ENCODE data around the gene HOXB1.

The HOXB1 gene

GRCh38 chr17:48549914-48550501 lies 19.2 kb upstream of the HOXB1 start:
- H3K27me3 ChIP-seq (replicated peaks) = peaks cover 88% of the 10 kb centered on the region
- in situ Hi-C loops (cut with HindIII; ENCODE audit: low pct_ligation_motif_present, low sequenced_read_pairs) = no loop called here
- H3K36me3 ChIP-seq (replicated peaks) = no peaks in the 10 kb centered on the region
- H3K27ac ChIP-seq = no peak overlapping the region
- no peak overlapping the region for H3K4me3 ChIP-seq (ENCODE audit: low read depth, low read length)
- TF ChIP-seq CTCF (IDR thresholded peaks at IDR 0.05; ENCODE audit: low read depth, low read length, missing control alignments) = peak; percentile 40
- no peak for DNase-seq

- Histone ChIP-seq H3K36me3 (replicated peaks) (no peaks in the 10 kb centered on the region), H3K27ac (no peak overlapping the region), H3K27me3 (replicated peaks) (peaks cover 85% of the 10 kb centered on the region), H3K4me3 (ENCODE audit: low read depth, low read length) (no peak overlapping the region)
- no peak for TF ChIP-seq CTCF (IDR thresholded peaks at IDR 0.05; ENCODE audit: low read depth, low read length, missing control alignments)
- no peak for DNase-seq
- in situ Hi-C loops (cut with HindIII; ENCODE audit: low pct_ligation_motif_present, low sequenced_read_pairs) = no loop called here
Observed at GRCh38 chr17:48549281-48549630, 18.4 kb upstream of the HOXB1 start.

- TF ChIP-seq CTCF (IDR thresholded peaks at IDR 0.05; ENCODE audit: low read depth, low read length, missing control alignments) = no peak
- no peak overlapping the region for H3K4me3 ChIP-seq (ENCODE audit: low read depth, low read length)
- H3K36me3 ChIP-seq (replicated peaks) = no peaks in the 10 kb centered on the region
- no peak for DNase-seq
- no peak overlapping the region for H3K27ac ChIP-seq
- in situ Hi-C loops (cut with HindIII; ENCODE audit: low pct_ligation_motif_present, low sequenced_read_pairs) = no loop called here
- H3K27me3 ChIP-seq (replicated peaks) = peaks cover 84% of the 10 kb centered on the region
Observed at GRCh38 chr17:48548523-48549280, 17.9 kb upstream of the HOXB1 start.

GRCh38 chr17:48547808-48548522 lies 17.2 kb upstream of the HOXB1 start:
- in situ Hi-C loops (cut with HindIII; ENCODE audit: low pct_ligation_motif_present, low sequenced_read_pairs) = no loop called here
- peaks cover 85% of the 10 kb centered on the region for H3K27me3 ChIP-seq (replicated peaks)
- peak overlapping the region; percentile 9 for H3K4me3 ChIP-seq (ENCODE audit: low read depth, low read length)
- H3K36me3 ChIP-seq (replicated peaks) = no peaks in the 10 kb centered on the region
- H3K27ac ChIP-seq = no peak overlapping the region
- DNase-seq = no peak
- TF ChIP-seq CTCF (IDR thresholded peaks at IDR 0.05; ENCODE audit: low read depth, low read length, missing control alignments) = no peak

GRCh38 chr17:48546924-48547807 lies 16.4 kb upstream of the HOXB1 start:
- peak overlapping the region; percentile 17 for H3K4me3 ChIP-seq (ENCODE audit: low read depth, low read length)
- H3K36me3 ChIP-seq (replicated peaks) = no peaks in the 10 kb centered on the region
- no peak for DNase-seq
- no peak overlapping the region for H3K27ac ChIP-seq
- H3K27me3 ChIP-seq (replicated peaks) = peaks cover 88% of the 10 kb centered on the region
- in situ Hi-C loops (cut with HindIII; ENCODE audit: low pct_ligation_motif_present, low sequenced_read_pairs) = no loop called here
- no peak for TF ChIP-seq CTCF (IDR thresholded peaks at IDR 0.05; ENCODE audit: low read depth, low read length, missing control alignments)

All from brain microvascular endothelial cell (primary cell).